Spleen (tissue), 11 donors: ENCODE measurements around the gene NLGN2. TPM values are rescaled to one million over a fixed set of nuclear protein-coding genes. Genes with fewer than 3 reads are reported as not detected.

Source experiments
- DNase-seq: peaks from one replicate; pipeline ENCODE4 v3.0.0-alpha.2; 2020
- H3K27ac ChIP-seq, 8 donors: fragments of 200-600 bp; sonication (generic) in 7 of 8; 1 replicate in 4 of 8; 2 replicates in 4 of 8; pipeline versions ENCODE4 v1.5.0 to v1.8.0; 2016 to 2021; ENCODE audit warnings: inconsistent platforms in 4 of 8, mild to moderate bottlenecking in 4 of 8, moderate library complexity in 1 of 8
- H3K27me3 ChIP-seq, 7 donors: fragments of 200-600 bp; sonication (generic) in 6 of 7; replicated peaks in 1 of 7; 1 replicate in 4 of 7; 2 replicates in 3 of 7; pipeline versions ENCODE4 v1.5.0 to v1.8.0; 2016 to 2021; ENCODE audit warnings: inconsistent platforms in 3 of 7, mild to moderate bottlenecking in 1 of 7
- H3K36me3 ChIP-seq, 6 donors: fragments of 200-600 bp; sonication (generic) in 5 of 6; 1 replicate in 4 of 6; 2 replicates in 2 of 6; pipeline versions ENCODE4 v1.5.0 to v1.8.0; 2016 to 2021; ENCODE audit warnings: inconsistent platforms in 2 of 6
- H3K4me1 ChIP-seq, 6 donors: fragments of 200-600 bp; sonication (generic) in 5 of 6; 1 replicate in 3 of 6; 2 replicates in 3 of 6; pipeline versions ENCODE4 v1.5.0 to v1.8.0; 2016 to 2021; ENCODE audit warnings: inconsistent platforms in 3 of 6
- H3K4me3 ChIP-seq, 8 donors: fragments of 200-600 bp; sonication (generic) in 7 of 8; 1 replicate in 4 of 8; 2 replicates in 4 of 8; pipeline versions ENCODE4 v1.5.0 to v1.8.0; 2016 to 2021; ENCODE audit warnings: inconsistent platforms in 4 of 8, mild to moderate bottlenecking in 4 of 8, moderate library complexity in 2 of 8
- H3K9me3 ChIP-seq, 8 donors: fragments of 200-600 bp; sonication (generic) in 7 of 8; 1 replicate in 4 of 8; 2 replicates in 4 of 8; pipeline versions ENCODE4 v1.5.0 to v1.8.0; 2016 to 2021; ENCODE audit warnings: inconsistent platforms in 4 of 8
- CTCF ChIP-seq, 11 experiments: fragments of 200-600 bp in 7 of 11; fragments of 450-650 bp in 4 of 11; sonication (generic) in 4 of 11; IDR thresholded peaks in 8 of 11; conservative IDR thresholded peaks in 3 of 11; 1 replicate in 7 of 11; 2 replicates in 4 of 11; pipeline versions ENCODE4 v1.4.0 to v1.8.0; 2016 to 2021; ENCODE audit warnings: antibody characterized with exemption in 11 of 11, inconsistent platforms in 4 of 11, mild to moderate bottlenecking in 1 of 11
- POLR2A ChIP-seq, 3 donors: fragments of 450-650 bp; IDR thresholded peaks; one replicate each; pipeline ENCODE4 v1.5.1; 2017; ENCODE audit warnings: antibody characterized with exemption in 3 of 3, mild to moderate bottlenecking in 1 of 3
- POLR2AphosphoS5 ChIP-seq, 3 donors: sonication (generic); formaldehyde crosslinking; IDR thresholded peaks; one replicate each; pipeline ENCODE4 v1.5.1; 2017; ENCODE audit warnings: antibody characterized with exemption in 3 of 3
- WGBS, 5 donors: extraction: QIAGEN DNeasy Blood & Tissue Kit in 3 of 5; methylation state at CpG; one replicate each; pipeline versions ENCODE4 v1.1.5 to v1.1.7; 2013 to 2018; 5-methylcytosine and 5-hydroxymethylcytosine counted together
- intact Hi-C: fragments of 100-400 bp; cut with DNase I; formaldehyde crosslinking; loops from one replicate; pipeline ENCODE4 v1.15.0; 2023; ENCODE audit warnings: low total_unique reads
- polyA plus RNA-seq, 3 donors: library from polyadenylated mRNA; stranded (reverse); fragments of 200-250 nt; gene quantifications; one replicate each; pipeline ENCODE4 v1.2.1, GENCODE V29; 2013
- total RNA-seq, 7 donors: library from RNA; depleted of rRNA in 3 of 7; stranded (reverse); fragments of >200 nt in 3 of 7; fragmentation: NEBNext Ultra II Directional in 4 of 7; extraction: Animal tissue kit (Norgen Biotek cat#: 25700) in 4 of 7; gene quantifications; one replicate each; pipeline versions ENCODE4 v1.1.0 to v1.2.1, GENCODE V29; 2016 to 2021
- donor health status: healthy with polysubstance abuse.
- donor health status: DM: no; HTN: no; CAD: no; lungs with moderate emphysema.
- donor health status: DM: no; HTN: no; CAD: no.
- donor health status: Bipolar disorder and iron deficiency.
- donor health status: healthy.
- donor health status: DM: no; HTN: no; CAD: no.
- donor health status: DM: yes; HTN: yes; CAD: no.

NLGN2 gene
- total and polyA plus RNA-seq, 10 donors = 2.2 to 23.0 (median 11.4) TPM

DNA sequence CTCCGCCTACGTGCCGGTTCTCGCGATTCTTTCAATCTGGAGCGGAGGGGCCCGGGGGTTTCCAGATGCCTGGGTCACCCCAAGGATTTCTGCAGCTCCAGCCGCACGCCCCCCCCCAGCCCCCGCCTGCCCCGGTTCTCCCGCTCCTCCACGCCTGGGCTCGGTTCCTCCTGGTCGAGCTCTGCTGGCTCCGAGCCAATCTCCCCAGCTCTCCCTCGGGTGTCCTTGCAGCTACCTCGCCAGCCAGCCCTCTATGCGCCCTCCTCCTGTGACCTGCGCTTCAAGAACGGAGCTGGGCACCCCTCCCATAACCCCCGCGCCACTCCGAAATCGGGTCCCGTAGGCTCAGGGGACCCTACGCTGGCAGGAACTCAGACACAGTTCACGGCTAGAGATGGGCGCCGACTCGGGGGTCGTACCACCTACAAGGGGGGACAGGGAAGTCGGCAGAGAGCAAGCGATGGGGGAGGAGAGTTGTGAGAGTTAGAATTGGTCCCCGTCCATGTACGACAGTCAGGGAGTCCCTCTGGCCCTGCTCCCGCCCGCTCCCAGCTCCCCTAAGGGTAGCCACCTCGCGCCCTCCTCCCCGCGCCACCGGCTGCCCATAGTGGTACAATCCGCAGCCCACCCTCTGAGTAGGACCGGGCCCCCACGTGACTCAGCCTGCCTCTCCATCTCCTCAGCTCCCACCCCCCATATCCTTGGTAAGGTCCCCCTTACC lies 32.6 kb downstream of the NLGN2 start:
- no peak overlapping the region for H3K27ac ChIP-seq
- 1 to 6% (median 2%) methylated on average over 37 to 46 of the region's 46 CpGs for WGBS, 5 donors
- DNase-seq = peak; percentile 85
- H3K4me3 ChIP-seq = peak overlapping the region; percentile 8 to 84 (median 24)
- TF ChIP-seq CTCF (IDR thresholded peaks at IDR 0.05 in 8 of 11, conservative IDR thresholded peaks at IDR 0.05 in 3 of 11) (no peak), POLR2AphosphoS5 (IDR thresholded peaks at IDR 0.05) (peak in 1 of 3 donors; percentile 49), POLR2A (IDR thresholded peaks at IDR 0.05) (no peak)
- intact Hi-C loops = no loop called here
- H3K9me3 ChIP-seq = no peaks in the 10 kb centered on the region
- H3K36me3 ChIP-seq = no peaks in the 10 kb centered on the region
- H3K27me3 ChIP-seq = peaks cover 0 to 68% (median 33%) of the 10 kb centered on the region in 7 donors
- peaks cover 36 to 71% (median 65%) of the 10 kb centered on the region in 6 donors for H3K4me1 ChIP-seq

DNA sequence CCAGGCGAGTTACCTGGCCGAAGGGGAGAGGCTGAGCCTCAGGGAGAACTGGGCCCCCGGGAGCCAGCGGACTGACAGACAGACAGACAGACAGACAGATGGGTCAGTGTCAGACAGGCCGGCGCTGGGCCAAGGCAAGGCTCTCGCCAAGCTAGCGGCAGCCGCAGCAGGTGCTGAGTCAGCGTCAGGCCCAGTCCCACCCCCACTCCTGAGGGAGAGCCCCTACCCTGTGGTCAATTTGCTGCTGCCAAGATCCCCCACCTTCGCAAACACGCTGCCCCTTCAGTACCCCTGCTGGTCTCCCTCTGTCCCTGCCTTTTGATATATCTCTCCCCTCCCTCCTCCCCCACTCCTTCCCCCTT lies 33.2 kb downstream of the NLGN2 start:
- intact Hi-C loops = no loop called here
- no peaks in the 10 kb centered on the region for H3K36me3 ChIP-seq
- peak overlapping the region in 2 of 8 donors; percentile 38 to 84 for H3K4me3 ChIP-seq
- H3K4me1 ChIP-seq = peaks cover 37 to 71% (median 65%) of the 10 kb centered on the region in 6 donors
- peaks cover 0 to 74% (median 38%) of the 10 kb centered on the region in 7 donors for H3K27me3 ChIP-seq
- 2 to 8% (median 5%) methylated on average over 10 to 12 of the region's 12 CpGs for WGBS, 5 donors
- TF ChIP-seq CTCF (IDR thresholded peaks at IDR 0.05 in 8 of 11, conservative IDR thresholded peaks at IDR 0.05 in 3 of 11) (no peak), POLR2A (IDR thresholded peaks at IDR 0.05) (no peak), POLR2AphosphoS5 (IDR thresholded peaks at IDR 0.05) (no peak)
- peak; percentile 79 for DNase-seq
- no peak overlapping the region for H3K27ac ChIP-seq
- H3K9me3 ChIP-seq = no peaks in the 10 kb centered on the region

- H3K9me3 ChIP-seq = no peaks in the 10 kb centered on the region
- TF ChIP-seq CTCF (IDR thresholded peaks at IDR 0.05 in 8 of 11, conservative IDR thresholded peaks at IDR 0.05 in 3 of 11) (no peak), POLR2A (IDR thresholded peaks at IDR 0.05) (no peak), POLR2AphosphoS5 (IDR thresholded peaks at IDR 0.05) (no peak)
- 65 to 73% (median 72%) methylated on average over 7 of the region's 7 CpGs for WGBS, 5 donors
- H3K27me3 ChIP-seq = peaks cover 0 to 78% (median 41%) of the 10 kb centered on the region in 7 donors
- H3K4me1 ChIP-seq = peaks cover 35 to 71% (median 64%) of the 10 kb centered on the region in 6 donors
- no peak overlapping the region for H3K27ac ChIP-seq
- no peak overlapping the region for H3K4me3 ChIP-seq
- intact Hi-C loops = no loop called here
- H3K36me3 ChIP-seq = no peaks in the 10 kb centered on the region
- no peak for DNase-seq
Measured at GRCh38 chr17:7441266-7441665, 33.6 kb downstream of the NLGN2 start.

DNA sequence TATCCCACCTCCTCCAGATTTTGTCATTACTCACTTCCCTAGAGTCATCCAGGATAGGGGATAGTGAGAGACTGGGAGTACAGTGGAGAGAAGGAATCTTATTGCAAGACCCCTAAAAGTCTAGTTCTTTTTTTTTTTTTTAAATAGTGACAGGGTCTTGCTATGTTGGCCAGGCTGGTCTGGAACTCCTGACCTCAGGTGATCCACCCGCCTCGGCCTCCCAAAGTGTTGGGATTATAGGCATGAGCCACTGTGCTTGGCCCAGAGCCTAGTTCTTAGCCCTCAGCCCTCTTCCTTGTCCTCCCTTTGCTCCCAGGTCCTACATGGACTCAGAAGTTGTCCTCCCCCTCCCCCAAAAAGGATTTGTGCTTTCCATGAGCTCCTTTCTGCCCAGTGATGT lies 34.5 kb downstream of the NLGN2 start:
- Histone ChIP-seq H3K36me3 (no peaks in the 10 kb centered on the region), H3K4me3 (no peak overlapping the region), H3K4me1 (peaks cover 26 to 71% (median 59%) of the 10 kb centered on the region in 6 donors), H3K9me3 (no peaks in the 10 kb centered on the region), H3K27ac (no peak overlapping the region), H3K27me3 (peaks cover 0 to 87% (median 49%) of the 10 kb centered on the region in 7 donors)
- DNase-seq = no peak
- intact Hi-C loops = no loop called here
- TF ChIP-seq POLR2A (IDR thresholded peaks at IDR 0.05) = no peak
- TF ChIP-seq POLR2AphosphoS5 (IDR thresholded peaks at IDR 0.05) = no peak
- no peak for TF ChIP-seq CTCF (IDR thresholded peaks at IDR 0.05 in 8 of 11, conservative IDR thresholded peaks at IDR 0.05 in 3 of 11)
- WGBS, 5 donors = 91 to 100% (median 93%) methylated on average over 1 to 2 of the region's 2 CpGs
